Esophagus mucosa (tissue), 1 donor: Measurements from ENCODE around the gene PPCDC. TPM values are rescaled to one million over a fixed set of nuclear protein-coding genes. Genes with fewer than 3 reads are reported as not detected.
A peak's percentile ranks its signal among the peaks of the same experiment; 100 is the strongest.
"Not testable (repeated sequence)": the region's sequence is repeated elsewhere in the genome, so short reads cannot be mapped to it uniquely, and the experiment has no call there.

Experiments used
- ATAC-seq: fragments of 200-7000 bp; cut with Tn5 transposase; one replicate; pipeline ENCODE4 v1.9.1; 2020
- total RNA-seq: library from RNA; stranded (reverse); gene quantifications from one replicate; pipeline ENCODE4 v1.2.4, GENCODE V29; 2023
- donor health status: DM: yes; HTN: yes; CAD: no.

The PPCDC gene
- total RNA-seq, 1 donor from 2014 or later, result 13.6 TPM

DNA sequence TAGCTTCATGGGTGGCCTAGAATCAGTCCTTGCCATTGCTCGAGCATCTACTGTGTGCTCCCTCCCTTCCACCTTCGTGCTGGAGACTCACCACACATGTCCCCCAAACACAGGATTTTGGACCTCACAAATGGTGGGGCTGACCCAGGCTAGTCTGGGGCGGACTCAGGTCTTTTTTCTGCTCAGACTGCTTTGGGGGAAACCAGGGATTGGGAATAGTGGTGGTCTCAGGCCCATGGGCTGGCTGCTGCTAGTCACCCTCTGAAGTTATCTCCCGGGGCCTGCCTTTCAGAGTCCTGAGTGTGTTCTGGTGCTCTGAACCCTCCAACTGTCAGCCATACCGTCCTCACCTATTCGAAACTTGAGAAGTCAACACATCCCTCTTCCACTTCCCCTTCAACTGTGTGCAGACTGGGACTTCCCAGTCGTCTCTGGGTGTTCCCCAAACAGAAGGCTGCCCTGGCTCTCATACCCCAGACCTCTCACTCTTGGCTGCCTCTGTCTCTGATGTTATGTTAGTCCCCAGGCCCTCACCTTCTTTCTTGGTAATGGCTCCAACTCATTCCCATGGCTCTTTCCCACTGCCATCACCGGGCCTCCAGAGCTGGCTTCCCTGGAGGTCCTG, 46.0 kb downstream of the PPCDC start:
- ATAC-seq, result peak; percentile 54

DNA sequence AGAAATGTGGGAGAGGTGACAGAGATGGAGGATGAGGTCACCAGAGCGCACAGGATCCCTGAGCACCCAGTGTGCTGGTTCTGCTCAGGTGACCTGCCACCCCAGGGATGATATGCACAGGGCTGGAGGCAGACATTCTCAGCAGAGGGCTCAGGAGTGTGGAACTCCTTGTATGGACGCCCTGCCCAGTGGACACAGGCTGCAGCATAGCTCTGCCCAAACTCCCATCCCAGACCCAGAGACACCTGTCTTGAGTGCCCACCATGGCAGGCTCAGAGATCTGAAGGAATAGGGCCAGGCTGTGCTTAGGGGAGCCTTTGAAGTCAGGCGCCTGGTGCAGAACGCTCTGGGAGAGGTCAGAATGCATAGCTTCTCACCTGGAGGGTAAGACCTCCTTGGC, 47.3 kb downstream of the PPCDC start:
- ATAC-seq, result no peak

DNA sequence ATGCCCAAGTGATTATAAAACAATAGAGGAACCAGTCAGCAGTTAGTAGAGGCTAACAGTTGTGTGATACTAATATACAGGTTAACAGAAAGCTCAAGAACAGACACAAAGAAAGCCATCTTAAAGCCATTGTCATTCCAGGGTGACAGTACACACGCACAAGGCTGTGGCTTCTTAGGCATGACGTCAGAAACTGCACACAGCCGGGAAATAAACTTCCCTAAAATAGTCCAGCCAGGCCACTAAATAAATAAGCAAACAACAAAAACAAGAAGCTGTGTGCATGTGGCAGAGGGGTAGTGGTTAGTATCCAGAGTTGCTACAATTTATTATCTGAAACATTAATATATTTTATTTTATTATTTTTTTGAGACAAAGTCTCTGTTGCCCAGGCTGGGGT, 49.8 kb downstream of the PPCDC start:
- ATAC-seq, result no peak

DNA sequence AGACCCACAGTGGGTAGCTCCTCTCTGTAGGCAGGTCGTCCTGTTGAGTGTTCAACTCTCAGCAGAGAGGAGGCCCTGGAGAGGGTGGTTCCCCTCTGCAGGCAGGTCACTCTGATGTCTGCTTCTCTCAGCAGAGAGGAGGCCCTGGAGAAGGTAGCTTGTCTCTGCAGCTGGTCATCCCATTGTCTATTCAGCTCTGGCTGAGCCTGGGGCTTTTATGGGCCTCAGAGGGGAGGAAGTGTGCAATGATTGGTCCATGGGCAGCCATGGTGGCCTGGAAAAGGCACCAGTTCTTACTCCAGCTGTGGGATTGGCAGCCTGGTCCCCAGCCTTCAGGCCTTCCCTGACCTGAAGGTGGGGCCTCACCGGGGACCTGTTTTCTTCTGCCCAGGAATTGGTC, 52.9 kb downstream of the PPCDC start:
- ATAC-seq, result no peak

DNA sequence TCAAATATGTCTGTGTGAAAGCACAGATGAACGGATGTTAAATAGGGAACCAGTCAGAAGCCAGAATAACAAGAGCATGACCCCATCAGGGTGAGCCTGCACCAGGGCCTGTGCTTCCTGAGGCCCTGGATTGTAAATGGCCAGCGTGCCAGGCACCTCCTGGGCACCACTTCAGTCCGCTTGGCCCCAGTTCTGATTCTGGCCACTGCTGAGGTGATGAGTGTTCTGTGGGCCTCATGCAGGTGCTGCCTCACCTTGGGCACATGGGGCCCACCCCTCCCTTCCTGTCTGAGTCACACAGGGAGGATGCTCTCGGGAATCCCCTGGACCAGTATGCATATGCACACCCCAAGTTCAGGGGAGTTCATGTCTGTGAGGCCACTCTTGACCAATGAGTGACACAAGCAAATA, 54.2 kb downstream of the PPCDC start:
- peak; percentile 80 for ATAC-seq

DNA sequence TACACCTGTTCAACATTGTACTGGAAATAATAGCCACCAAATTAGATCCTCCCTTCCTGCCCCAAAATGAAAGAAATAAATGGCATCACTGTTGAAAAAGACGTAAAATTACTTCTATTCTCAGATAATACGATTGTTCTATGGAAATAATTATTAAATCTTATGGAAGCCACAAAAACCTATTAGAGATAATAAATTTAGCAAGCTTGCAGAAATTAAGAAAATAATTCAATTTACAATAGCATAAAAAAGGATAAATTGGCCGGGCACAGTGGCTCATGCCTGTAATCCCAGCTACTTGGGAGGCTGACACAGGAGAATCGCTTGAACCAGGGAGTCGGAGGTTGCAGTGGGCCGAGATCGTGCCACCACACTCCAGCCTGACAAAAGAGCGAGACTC, 57.8 kb downstream of the PPCDC start:
- no peak for ATAC-seq

DNA sequence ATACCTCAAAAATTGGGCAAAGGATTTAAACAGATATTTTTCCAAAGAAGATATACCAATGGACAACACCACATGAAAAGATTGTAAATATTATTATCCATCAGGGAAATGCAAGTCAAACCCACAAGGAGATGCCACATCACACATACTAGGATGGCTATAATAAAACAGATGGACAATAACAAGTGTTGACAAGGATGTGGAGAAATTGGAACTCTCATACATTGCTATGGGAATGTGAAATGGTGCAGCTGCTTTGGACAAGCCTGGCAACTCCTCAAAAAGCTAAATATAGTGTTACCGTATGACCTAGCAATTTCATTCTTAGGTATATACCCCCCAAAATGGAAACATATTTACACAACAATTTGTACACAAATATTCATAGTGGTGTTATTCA, 59.3 kb downstream of the PPCDC start:
- ATAC-seq, result no peak

DNA sequence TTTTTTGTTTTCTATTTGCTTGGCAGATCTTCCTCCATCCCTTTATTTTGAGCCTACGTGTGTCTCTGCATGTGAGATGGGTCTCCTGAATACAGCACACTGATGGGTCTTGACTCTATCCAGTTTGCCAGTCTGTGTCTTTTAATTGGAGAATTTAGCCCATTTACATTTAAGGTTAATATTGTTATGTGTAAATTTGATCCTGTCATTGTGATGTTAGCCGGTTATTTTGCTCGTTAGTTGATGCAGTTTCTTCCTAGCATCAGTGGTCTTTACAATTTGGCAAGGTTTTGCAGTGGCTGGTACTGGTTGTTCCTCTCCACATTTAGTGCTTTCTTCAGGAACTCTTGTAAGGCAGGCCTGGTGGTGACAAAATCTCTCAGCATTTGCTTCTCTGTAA, 62.3 kb downstream of the PPCDC start:
- not testable (repeated sequence) for ATAC-seq

DNA sequence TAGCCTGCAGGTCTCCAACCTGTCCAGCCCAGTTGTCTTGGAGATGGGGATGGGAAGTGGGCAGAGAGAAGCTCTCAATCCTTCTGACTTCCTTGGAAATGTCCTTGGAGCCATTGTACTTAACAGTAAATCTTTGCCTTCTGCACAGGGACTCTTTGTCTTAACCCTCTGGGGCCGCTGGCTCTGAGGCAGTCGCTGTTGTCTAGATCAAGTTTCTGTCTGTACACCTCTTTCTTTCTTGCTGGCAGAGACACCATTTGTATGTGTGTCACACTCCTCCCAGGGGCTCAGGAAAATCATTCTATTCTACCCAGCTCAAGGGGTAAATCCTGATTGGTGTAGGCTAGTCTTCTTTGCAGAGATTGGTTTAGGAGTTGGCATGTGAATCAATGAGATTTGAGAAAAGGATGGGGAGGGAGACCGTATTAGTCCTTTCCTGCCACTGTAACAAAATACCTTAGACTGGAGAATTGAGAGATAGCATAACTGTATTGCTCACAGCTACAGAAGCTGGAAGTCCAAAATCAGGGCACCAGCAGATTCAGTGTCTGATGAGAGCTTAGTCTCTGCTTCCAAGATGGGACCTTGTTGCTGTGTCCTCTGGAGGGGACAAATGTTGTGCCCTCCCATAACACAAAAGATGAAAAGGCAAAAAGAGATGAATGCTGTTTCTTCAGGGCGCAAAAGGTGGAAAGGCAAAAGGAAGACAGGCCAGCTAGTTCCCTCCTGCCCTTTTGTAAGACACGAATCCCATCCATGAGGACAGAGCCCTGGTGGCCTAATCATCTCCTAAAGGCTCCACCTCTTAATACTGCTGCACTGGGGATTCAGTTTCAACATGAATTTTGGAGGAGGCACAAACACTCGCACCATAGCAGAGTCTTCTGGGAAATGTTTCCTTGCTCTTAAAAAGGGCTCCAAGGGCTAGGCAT, 66.3 kb downstream of the PPCDC start:
- no peak for ATAC-seq

DNA sequence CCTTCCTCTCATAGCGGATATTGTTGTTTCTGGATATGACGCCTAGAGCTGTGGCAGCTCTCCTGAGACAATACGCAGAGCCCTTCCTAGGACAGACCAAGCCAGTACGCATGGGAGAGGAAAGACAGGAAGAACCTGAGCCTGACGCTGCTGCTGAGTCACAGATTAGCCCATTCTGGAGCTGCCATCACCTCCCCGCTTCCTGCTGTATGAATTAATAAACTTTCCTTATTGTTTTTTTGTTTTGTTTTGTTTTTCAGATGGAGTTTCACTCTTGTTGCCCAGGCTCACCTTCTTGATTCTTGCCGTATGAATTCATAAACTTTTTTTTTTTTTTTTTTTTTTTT, 67.0 kb downstream of the PPCDC start:
- ATAC-seq, result peak; percentile 97

DNA sequence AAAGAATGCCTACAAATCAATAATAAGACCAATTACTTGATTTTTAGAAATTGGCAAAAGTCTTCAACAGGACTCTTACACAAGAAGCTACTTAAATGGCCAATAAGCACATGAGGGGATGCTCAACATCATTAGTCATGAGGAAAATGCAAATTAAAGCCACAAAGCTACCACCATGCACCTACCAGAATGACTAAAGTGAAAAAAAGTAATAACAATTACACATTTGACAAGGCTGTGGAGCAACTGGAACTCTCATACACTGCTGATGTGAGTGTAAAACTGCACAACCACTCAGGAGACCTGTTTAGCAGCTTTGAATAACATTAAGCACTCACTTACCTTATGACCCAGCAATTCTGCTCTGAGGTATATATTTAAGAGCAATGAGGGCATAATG, 68.4 kb downstream of the PPCDC start:
- ATAC-seq, result peak; percentile 82

DNA sequence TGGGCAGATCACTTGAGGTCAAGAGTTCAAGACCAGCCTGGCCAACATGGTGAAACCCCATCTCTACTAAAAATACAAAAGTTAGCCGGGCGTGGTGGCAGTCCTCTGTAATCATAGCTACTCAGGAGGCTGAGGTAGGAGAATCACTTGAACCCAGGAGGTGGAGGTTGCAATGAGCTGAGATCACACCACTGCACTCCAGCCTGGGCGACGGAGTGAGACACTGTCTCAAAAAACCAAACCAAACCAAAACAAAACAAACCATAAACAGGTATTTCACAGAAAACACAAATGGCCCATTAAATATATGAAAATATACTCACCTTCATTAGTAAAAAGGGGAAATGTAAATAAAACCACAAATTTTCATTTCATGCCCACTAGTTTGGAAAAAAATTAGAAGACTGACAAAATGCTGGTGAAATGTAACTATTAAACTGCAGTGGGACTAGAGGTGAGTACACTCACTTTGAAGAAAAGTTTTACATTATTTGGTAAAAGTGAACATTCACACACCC, 71.6 kb downstream of the PPCDC start:
- not testable (repeated sequence) for ATAC-seq

DNA sequence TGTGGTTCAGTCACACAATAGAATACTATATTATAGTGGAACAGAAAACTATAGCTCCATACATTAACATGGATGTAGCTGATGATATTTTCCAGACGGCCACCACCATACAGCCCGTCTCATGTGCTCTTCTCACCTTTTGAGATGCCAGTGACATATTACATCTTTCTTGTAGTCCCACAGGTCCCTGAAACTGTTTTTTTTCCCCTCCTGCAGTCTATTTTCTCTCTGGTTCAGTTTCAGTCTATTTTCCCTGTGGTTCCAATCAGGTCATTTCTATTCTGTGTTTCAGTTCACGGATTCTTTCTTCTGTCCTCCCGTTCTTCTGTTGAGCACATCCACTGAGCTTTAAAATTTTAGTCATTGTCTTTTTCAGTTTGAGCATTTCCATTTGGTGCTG, 72.2 kb downstream of the PPCDC start:
- ATAC-seq, result no peak

DNA sequence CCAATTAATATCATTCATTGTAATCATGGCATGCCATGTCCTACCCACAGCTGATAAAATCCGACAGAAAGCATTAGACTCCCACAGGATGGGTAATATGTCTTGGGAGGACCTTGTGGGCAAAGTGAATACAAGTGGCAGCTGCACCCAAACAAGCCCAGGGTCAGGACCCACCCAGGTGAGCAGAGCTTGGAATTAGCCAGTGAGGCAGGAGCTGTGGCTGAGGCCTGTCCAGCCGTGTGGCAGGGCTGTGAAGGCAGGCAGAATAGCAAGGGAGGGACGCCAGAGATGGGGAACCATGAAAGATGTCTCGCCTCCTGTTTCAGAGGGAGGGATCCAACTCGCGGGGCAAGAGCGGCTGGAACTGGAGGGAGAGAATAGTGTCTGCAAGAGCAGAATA, 74.5 kb downstream of the PPCDC start:
- peak; percentile 17 for ATAC-seq

DNA sequence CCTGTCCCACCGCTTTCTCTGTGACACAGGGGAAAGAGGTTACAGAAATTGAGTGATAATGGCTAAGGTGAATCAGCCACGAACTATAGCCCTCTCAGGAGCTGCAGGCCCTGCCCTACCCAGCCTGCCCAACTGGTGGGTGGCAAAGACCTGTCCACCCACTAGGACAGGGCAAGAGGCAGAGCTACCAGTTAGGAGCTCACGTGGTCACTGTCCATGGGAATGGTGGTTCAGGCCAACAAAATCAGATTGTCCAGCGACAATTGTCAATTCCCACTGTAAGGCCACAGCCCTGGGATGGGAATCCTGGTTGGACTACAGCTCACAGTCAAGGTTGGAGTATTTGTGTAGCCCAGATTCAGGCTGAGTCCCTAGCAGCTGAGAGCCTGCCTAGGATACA, 75.0 kb downstream of the PPCDC start:
- peak; percentile 31 for ATAC-seq

Other genes starting within 250 kb of the PPCDC start
- gene CSK, start 241.5 kb upstream of the PPCDC start, total RNA-seq, result 77.1 TPM
- gene LMAN1L, start 210.8 kb upstream of the PPCDC start, total RNA-seq, result not detected
- gene CPLX3, start 197.0 kb upstream of the PPCDC start, total RNA-seq, result not detected
- gene ULK3, start 180.4 kb upstream of the PPCDC start, total RNA-seq, result 43.3 TPM
- gene SCAMP2, start 150.2 kb upstream of the PPCDC start, total RNA-seq, result 102 TPM
- 28.2 TPM for gene MPI, start 133.5 kb upstream of the PPCDC start, total RNA-seq
- 62.5 TPM for gene FAM219B, start 116.7 kb upstream of the PPCDC start, total RNA-seq
- gene COX5A, start 85.5 kb upstream of the PPCDC start, total RNA-seq, result 229 TPM
- gene RPP25, start 66.8 kb upstream of the PPCDC start, total RNA-seq, result 4.0 TPM
- 0.84 TPM for gene SCAMP5, start 28.0 kb upstream of the PPCDC start, total RNA-seq
- gene C15orf39, start 178.3 kb downstream of the PPCDC start, total RNA-seq, result 23.1 TPM
- not detected for gene GOLGA6C, start 234.7 kb downstream of the PPCDC start, total RNA-seq